Lung (tissue), 12 donors: ENCODE data around the gene NCR2. TPM values are rescaled to one million over a fixed set of nuclear protein-coding genes. Genes with fewer than 3 reads are reported as not detected.

Experiments used
- ATAC-seq: fragments of 200-7000 bp; cut with Tn5 transposase; one replicate; pipeline ENCODE4 v1.9.1; 2020; ENCODE audit warnings: moderate number of reproducible peaks; ENCODE audit not compliant: insufficient read depth, low FRiP score
- DNase-seq, 3 donors: peaks; one replicate each; pipeline ENCODE4 v3.0.0-alpha.2; 2013 to 2017
- H3K27ac ChIP-seq, 2 donors: one replicate each; pipeline ENCODE4 v1.5.1; 2013; ENCODE audit warnings: mild to moderate bottlenecking in 2 of 2, moderate library complexity in 2 of 2, control low read depth in 1 of 2, inconsistent platforms in 1 of 2, low read depth in 1 of 2, low read length in 1 of 2
- H3K27me3 ChIP-seq, 3 donors: one replicate each; pipeline ENCODE4 v1.5.1; 2013; ENCODE audit warnings: low read length in 2 of 3; ENCODE audit not compliant: control insufficient read depth in 3 of 3, insufficient read depth in 3 of 3
- H3K36me3 ChIP-seq, 4 donors: one replicate each; pipeline ENCODE4 v1.5.1; 2013; ENCODE audit warnings: low read length in 4 of 4, mild to moderate bottlenecking in 1 of 4, moderate library complexity in 1 of 4; ENCODE audit not compliant: control insufficient read depth in 4 of 4, insufficient read depth in 4 of 4
- H3K4me1 ChIP-seq, 5 donors: one replicate each; pipeline ENCODE4 v1.5.1; 2013; ENCODE audit warnings: low read length in 5 of 5, mild to moderate bottlenecking in 2 of 5, moderate library complexity in 1 of 5; ENCODE audit not compliant: control insufficient read depth in 5 of 5, insufficient read depth in 5 of 5
- H3K4me3 ChIP-seq: one replicate; pipeline ENCODE4 v1.5.1; 2013; ENCODE audit warnings: mild to moderate bottlenecking, control low read depth, moderate library complexity
- H3K9ac ChIP-seq, 2 donors: one replicate each; pipeline ENCODE4 v1.5.1; 2013; ENCODE audit warnings: low read length in 2 of 2, control low read depth in 1 of 2; ENCODE audit not compliant: insufficient read depth in 1 of 2
- H3K9me3 ChIP-seq, 4 donors: one replicate each; pipeline ENCODE4 v1.5.1; 2013; ENCODE audit warnings: low read length in 3 of 4, mild to moderate bottlenecking in 1 of 4, moderate library complexity in 1 of 4; ENCODE audit not compliant: control insufficient read depth in 4 of 4, insufficient read depth in 3 of 4
- WGBS, 2 donors: extraction: QIAGEN DNeasy Blood & Tissue Kit; methylation state at CpG; one replicate each; pipeline ENCODE4 v1.1.7; 2013; 5-methylcytosine and 5-hydroxymethylcytosine counted together
- polyA plus RNA-seq, 2 donors: library from polyadenylated mRNA; stranded (reverse); fragments of 200-250 nt; gene quantifications; one replicate each; pipeline ENCODE4 v1.2.1, GENCODE V29; 2013
- total RNA-seq, 2 donors: library from RNA; depleted of rRNA in 1 of 2; stranded (reverse); fragments of >200 nt in 1 of 2; gene quantifications; one replicate each; pipeline ENCODE4 v1.2.1, GENCODE V29; 2014 to 2021
- TF ChIP-seq, protein P1 (sequence below): IDR thresholded peaks from 2 replicates; pipeline ENCODE4 v1.5.1; 2012; ENCODE audit warnings: mild to moderate bottlenecking; ENCODE audit errors: control extremely low read depth, extremely low read depth
- donor health status: control.
- donor health status: control.
- donor health status: Bipolar disorder and iron deficiency.
- donor health status: healthy.
- donor health status: DM: yes; HTN: yes; CAD: no.

The NCR2 gene
- total and polyA plus RNA-seq, 4 donors: not detected

DNA sequence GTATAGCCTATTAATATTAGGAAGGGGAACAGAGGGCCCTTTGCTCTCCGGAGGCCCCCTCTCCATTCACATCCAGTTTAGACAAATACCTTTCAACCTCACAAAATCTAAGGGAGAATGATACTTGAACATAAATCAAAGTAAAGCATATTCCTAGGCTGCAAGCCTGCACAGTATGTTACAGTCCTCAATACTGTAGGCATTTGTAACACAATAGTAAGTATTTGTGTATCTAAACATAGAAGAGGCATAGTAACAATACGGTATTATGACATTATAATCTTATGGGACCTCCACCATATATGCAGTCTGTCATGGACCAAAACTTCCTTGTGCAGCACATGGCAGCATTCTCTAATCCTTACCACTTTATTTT, 46.7 kb upstream of the NCR2 start:
- no peak overlapping the region for H3K4me3 ChIP-seq
- H3K36me3 ChIP-seq: no peaks in the 10 kb centered on the region
- H3K27me3 ChIP-seq: peaks cover 0 to 2% (median 0%) of the 10 kb centered on the region in 3 donors
- no peak for ATAC-seq
- no peak overlapping the region for H3K9ac ChIP-seq
- 69 to 86% methylated on average over 2 of the region's 2 CpGs for WGBS, 2 donors
- H3K27ac ChIP-seq: no peak overlapping the region
- no peak for DNase-seq
- peaks cover 0 to 8% (median 2%) of the 10 kb centered on the region in 5 donors for H3K4me1 ChIP-seq
- no peaks in the 10 kb centered on the region for H3K9me3 ChIP-seq
- TF ChIP-seq, protein P1, sequence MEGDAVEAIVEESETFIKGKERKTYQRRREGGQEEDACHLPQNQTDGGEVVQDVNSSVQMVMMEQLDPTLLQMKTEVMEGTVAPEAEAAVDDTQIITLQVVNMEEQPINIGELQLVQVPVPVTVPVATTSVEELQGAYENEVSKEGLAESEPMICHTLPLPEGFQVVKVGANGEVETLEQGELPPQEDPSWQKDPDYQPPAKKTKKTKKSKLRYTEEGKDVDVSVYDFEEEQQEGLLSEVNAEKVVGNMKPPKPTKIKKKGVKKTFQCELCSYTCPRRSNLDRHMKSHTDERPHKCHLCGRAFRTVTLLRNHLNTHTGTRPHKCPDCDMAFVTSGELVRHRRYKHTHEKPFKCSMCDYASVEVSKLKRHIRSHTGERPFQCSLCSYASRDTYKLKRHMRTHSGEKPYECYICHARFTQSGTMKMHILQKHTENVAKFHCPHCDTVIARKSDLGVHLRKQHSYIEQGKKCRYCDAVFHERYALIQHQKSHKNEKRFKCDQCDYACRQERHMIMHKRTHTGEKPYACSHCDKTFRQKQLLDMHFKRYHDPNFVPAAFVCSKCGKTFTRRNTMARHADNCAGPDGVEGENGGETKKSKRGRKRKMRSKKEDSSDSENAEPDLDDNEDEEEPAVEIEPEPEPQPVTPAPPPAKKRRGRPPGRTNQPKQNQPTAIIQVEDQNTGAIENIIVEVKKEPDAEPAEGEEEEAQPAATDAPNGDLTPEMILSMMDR: no peak

DNA sequence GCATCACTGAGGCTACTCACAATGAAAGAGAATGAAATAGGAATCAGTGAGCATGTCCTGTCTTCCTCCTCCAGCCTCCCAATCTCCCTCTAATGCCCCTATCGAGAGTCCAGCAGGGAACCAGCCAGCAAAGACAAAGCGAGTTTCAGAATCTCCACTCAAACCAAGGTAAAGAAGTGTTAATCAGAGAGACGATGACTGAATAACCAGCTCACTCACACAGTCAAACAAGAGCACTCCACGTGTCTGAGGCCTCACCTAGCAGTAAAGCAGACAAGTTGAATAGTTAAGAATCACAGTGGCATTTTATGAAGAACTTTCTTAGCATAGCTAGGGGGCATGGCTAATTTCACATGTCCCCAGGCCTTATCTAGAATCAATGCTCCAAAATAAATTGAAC, 45.6 kb upstream of the NCR2 start:
- TF ChIP-seq, protein P1: no peak
- ATAC-seq: no peak
- H3K27ac ChIP-seq: peak overlapping the region in 1 of 2 donors; percentile 44
- no peaks in the 10 kb centered on the region for H3K9me3 ChIP-seq
- H3K9ac ChIP-seq: no peak overlapping the region
- 67 to 82% methylated on average over 4 of the region's 4 CpGs for WGBS, 2 donors
- no peaks in the 10 kb centered on the region for H3K36me3 ChIP-seq
- peaks cover 0 to 5% (median 2%) of the 10 kb centered on the region in 5 donors for H3K4me1 ChIP-seq
- H3K27me3 ChIP-seq: peaks cover 0 to 2% (median 0%) of the 10 kb centered on the region in 3 donors
- peak in 1 of 3 donors; percentile 6 for DNase-seq
- no peak overlapping the region for H3K4me3 ChIP-seq

DNA sequence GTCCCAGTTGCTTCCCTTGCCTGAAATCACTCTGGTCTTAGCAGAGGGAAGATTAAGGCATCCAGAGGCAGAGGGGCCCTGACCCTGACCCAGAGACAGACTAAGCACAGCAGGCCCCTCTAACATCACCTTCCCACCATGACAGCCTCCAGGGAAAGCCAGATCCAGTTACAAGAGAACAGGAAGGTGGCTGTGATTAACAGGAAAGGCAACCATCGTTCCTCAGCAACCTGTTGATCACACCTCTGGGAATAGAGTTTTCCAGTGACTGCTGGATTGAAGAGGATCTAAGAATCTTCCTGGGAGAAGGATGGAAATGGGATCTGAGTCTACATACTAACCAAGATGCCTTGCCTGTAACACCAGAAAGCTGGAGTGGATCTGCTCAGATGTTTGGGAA, 43.7 kb upstream of the NCR2 start:
- WGBS, 2 donors: 51 to 57% methylated on average over 1 of the region's 1 CpG
- TF ChIP-seq, protein P1: no peak
- H3K9ac ChIP-seq: no peak overlapping the region
- no peak for DNase-seq
- no peak overlapping the region for H3K4me3 ChIP-seq
- no peak for ATAC-seq
- H3K4me1 ChIP-seq: peaks cover 0 to 5% (median 2%) of the 10 kb centered on the region in 5 donors
- H3K36me3 ChIP-seq: no peaks in the 10 kb centered on the region
- H3K9me3 ChIP-seq: no peaks in the 10 kb centered on the region
- H3K27me3 ChIP-seq: peaks cover 0 to 2% (median 0%) of the 10 kb centered on the region in 3 donors
- no peak overlapping the region for H3K27ac ChIP-seq
